Right lung (tissue), 5 donors: Measurements from ENCODE around the gene ARHGAP15. TPM values are rescaled to one million over a fixed set of nuclear protein-coding genes. Genes with fewer than 3 reads are reported as not detected.

ENCODE experiments used
- DNase-seq, 2 donors: peaks; one replicate each; pipeline ENCODE4 v3.0.0-alpha.2; 2013
- polyA plus RNA-seq, 5 donors: library from polyadenylated mRNA; unstranded; fragments of 120-200 nt; gene quantifications; one replicate each; pipeline versions ENCODE4 v1.2.1 to v1.2.3, GENCODE V29; 2013; ENCODE audit warnings: inconsistent platforms in 1 of 5, low replicate concordance in 1 of 5; ENCODE audit not compliant: insufficient read length in 5 of 5, insufficient read depth in 1 of 5

The ARHGAP15 gene
- polyA plus RNA-seq, 5 donors: 27.6 to 49.7 (median 35.1) TPM

GRCh38 chr2:143617803-143618415 is 488.7 kb downstream of the ARHGAP15 start:
- no peak for DNase-seq

GRCh38 chr2:143622106-143622505 is 492.9 kb downstream of the ARHGAP15 start:
- DNase-seq: no peak

- no peak for DNase-seq
Measured at GRCh38 chr2:143623231-143623908, 494.2 kb downstream of the ARHGAP15 start.

GRCh38 chr2:143623909-143624260 is 494.7 kb downstream of the ARHGAP15 start:
- DNase-seq: no peak

- no peak for DNase-seq
Measured at GRCh38 chr2:143629340-143629739, 500.1 kb downstream of the ARHGAP15 start.

DNA sequence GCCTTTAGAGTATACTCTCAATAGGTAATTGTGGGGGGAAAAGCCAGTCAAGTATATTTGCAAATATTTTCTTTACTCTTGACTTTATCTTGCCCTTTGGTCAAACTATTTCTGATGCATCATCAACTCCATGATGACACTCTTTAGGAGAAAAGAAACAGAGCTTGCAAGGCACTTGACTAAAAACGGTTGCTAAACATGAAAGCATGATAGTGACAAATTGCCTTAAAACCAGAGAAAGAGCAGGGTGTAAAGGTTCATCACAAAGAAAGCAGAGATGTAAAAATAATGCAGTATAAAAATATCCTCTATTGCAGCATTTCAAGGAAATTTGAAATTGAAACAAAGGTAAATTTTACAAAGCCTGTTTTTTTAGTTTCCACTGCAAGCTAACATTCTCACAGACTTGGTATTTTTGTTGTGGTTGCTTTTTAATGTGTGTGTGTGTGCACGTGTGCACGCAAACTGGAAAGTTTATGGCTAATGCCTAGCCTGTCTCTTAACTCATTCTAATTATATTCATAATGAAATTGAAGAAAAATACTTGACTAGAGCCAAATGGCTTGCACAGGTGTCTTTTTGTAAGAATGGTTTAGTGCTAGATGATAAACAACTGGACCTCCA is 503.6 kb downstream of the ARHGAP15 start:
- DNase-seq: no peak

DNA sequence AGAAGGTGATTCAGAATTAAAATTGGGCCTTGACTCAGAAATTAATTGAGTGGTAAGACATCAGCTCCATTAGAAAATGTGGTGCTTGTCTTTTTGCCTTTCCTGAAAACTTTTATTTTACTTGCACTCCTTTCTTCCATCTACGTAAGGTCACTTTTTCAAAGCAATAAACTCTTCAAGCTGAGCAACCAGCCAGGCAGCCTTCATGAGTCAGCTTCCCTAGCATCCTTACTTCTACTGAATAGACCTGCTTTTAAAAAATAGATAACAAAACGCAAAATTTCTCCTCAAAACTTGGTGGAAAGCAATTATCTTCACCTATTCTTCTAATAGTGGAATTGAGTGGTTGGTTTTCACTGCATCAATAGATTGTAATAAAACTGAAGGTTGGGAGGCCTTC is 504.2 kb downstream of the ARHGAP15 start:
- DNase-seq: no peak

DNA sequence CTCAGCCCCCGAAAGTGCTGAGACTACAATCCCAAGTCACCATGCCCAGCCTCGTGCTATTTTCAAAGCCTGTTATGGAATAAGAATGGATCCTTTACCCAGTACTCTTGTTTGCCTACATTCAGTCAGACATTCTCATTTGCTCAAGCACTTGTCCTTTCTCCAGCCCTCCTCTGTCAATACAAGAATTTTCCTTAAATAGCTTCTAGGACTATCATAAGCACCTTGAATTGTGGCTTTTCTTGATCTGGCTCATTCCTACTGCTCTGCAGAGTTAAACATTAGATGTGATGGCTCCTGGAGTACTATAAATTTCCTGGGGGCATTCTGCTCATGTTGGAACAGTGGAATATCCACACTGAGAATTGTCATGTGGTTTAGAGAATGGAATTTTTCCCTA is 506.1 kb downstream of the ARHGAP15 start:
- no peak for DNase-seq

GRCh38 chr2:143635936-143636335 is 506.7 kb downstream of the ARHGAP15 start:
- DNase-seq: no peak

- DNase-seq: peak; percentile 38 to 47
Measured at GRCh38 chr2:143640826-143641225, 511.6 kb downstream of the ARHGAP15 start.

- DNase-seq: no peak
Measured at GRCh38 chr2:143645921-143646645, 516.9 kb downstream of the ARHGAP15 start.

DNA sequence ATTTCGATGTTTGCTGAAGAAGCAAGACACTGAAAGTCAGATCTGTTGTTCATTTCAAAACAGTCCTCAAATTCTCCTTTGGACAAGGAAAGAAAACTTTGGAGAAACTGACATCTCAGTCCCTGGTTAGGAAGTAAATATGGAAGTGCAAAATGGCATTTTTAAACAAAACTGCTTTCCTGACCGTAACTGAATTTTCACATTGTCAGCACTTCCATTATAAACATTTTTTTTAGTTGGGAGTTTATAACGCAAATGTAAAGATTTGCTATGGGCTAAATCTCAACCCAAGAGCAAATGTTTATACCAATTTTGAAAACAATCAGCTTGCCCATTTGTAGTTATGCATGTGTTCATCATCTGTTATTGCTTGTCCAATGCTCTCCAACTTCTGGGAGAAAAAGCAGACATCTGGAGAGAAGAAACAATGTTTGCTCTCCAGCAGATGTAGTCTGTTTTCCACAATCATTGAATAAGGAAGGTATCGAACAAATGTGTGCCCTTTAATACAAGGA is 520.1 kb downstream of the ARHGAP15 start:
- no peak for DNase-seq

- no peak for DNase-seq
Measured at GRCh38 chr2:143652692-143653091, 523.5 kb downstream of the ARHGAP15 start.

GRCh38 chr2:143668234-143668633 is 539.0 kb downstream of the ARHGAP15 start:
- DNase-seq: no peak

- no peak for DNase-seq
Measured at GRCh38 chr2:143674051-143674450, 544.8 kb downstream of the ARHGAP15 start.

DNA sequence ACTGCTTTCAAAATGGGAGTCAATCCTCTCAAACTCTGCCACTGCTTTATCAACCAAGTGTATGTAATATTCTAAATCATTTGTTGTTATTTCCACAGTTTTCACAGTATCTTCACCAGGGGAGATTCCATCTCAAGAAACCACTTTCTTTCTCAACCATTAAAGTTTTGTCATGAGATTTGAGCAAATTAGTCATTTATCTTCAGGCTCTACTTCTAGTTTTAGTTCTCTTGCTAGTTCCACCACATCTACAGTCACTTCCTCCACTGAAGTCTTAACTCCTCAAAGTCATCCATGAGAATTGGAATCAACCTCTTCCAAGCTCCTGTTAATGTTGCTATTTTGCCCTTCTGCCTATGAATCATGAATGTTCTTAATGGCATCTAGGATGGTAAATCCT is 545.8 kb downstream of the ARHGAP15 start:
- no peak for DNase-seq

GRCh38 chr2:143679617-143680016 is 550.4 kb downstream of the ARHGAP15 start:
- no peak for DNase-seq

- no peak for DNase-seq
Measured at GRCh38 chr2:143680885-143681405, 551.7 kb downstream of the ARHGAP15 start.

DNA sequence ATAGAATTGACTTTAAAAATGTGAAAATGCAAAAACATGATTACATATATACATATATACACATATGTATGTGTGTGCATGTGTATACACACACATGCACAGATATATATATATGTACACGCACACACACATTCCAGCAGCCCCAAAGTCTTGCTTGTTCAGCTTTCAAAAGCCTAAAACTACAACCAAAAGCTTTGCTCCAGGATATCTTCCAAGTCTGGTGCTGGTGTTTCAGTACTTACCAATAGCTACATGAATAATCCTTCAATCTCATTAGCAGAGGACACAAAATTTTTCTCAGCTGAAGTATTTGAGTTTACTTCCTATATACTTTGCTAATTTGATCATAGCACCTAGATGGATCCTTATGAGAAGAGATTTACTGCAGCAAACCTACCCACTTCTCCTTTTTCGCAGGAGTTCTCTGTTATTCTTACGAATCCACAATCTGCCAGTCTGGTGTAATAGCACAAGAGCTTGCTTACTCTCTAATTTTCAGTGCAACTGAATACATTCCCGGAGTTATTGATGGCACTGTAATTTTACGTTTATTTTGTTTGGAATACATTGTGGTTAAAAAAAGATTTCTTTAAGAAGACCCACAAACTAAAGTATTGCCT is 553.3 kb downstream of the ARHGAP15 start:
- no peak for DNase-seq

GRCh38 chr2:143683977-143684376 is 554.8 kb downstream of the ARHGAP15 start:
- DNase-seq: no peak

- no peak for DNase-seq
Measured at GRCh38 chr2:143684551-143685320, 555.5 kb downstream of the ARHGAP15 start.
